CD4-positive, alpha-beta T cell treated with Interferon alpha-2 for 1 hour (primary cell): ENCODE data around the gene MAIP1.
"Not testable (repeated sequence)": the region's sequence is repeated elsewhere in the genome, so short reads cannot be mapped to it uniquely, and the experiment has no call there.

ENCODE experiments used
- DNase-seq, 2 donors: peaks; one replicate each; pipeline ENCODE4 v3.0.0-alpha.2; 2020 to 2022

The MAIP1 gene

GRCh38 chr2:199955339-199956061 is at the start of gene MAIP1, which contains the start of gene TYW5:
Gene MAIP1 (plus strand): TSS chr2:199955582. CDS start chr2:199955799, 217 bp downstream.
Gene TYW5 (minus strand): TSS chr2:199955491. CDS start chr2:199955470, 21 bp downstream.
- peak; percentile 69 to 81 for DNase-seq

- no peak for DNase-seq
These were observed 48.2 kb upstream of the MAIP1 start for GRCh38 chr2:199907008-199907714.

- no peak for DNase-seq
These were observed 44.9 kb upstream of the MAIP1 start for GRCh38 chr2:199910338-199911051.

- peak; percentile 92 to 94 for DNase-seq
These were observed 44.1 kb upstream of the MAIP1 start, which contains the start of gene C2orf69 for GRCh38 chr2:199911052-199911876. Gene C2orf69 (plus strand): TSS chr2:199911293. CDS start chr2:199911439, 146 bp downstream.

- no peak for DNase-seq
These were observed 43.6 kb upstream of the MAIP1 start for GRCh38 chr2:199911877-199912161.

- not testable (repeated sequence) for DNase-seq
These were observed 42.7 kb upstream of the MAIP1 start for GRCh38 chr2:199912553-199913114.

GRCh38 chr2:199914372-199914958 is 40.9 kb upstream of the MAIP1 start:
- no peak for DNase-seq

- DNase-seq, result no peak
These were observed 38.4 kb upstream of the MAIP1 start for GRCh38 chr2:199916980-199917379.

- no peak for DNase-seq
These were observed 32.5 kb upstream of the MAIP1 start for GRCh38 chr2:199922856-199923255.

- DNase-seq, result no peak
These were observed 31.5 kb upstream of the MAIP1 start for GRCh38 chr2:199923924-199924323.

GRCh38 chr2:199926806-199927205 is 28.6 kb upstream of the MAIP1 start:
- no peak for DNase-seq

GRCh38 chr2:199928226-199928625 is 27.2 kb upstream of the MAIP1 start:
- DNase-seq, result no peak

- DNase-seq, result no peak
These were observed 26.8 kb upstream of the MAIP1 start for GRCh38 chr2:199928626-199929025.

GRCh38 chr2:199929262-199929661 is 26.1 kb upstream of the MAIP1 start:
- no peak for DNase-seq

GRCh38 chr2:199932312-199932855 is 23.0 kb upstream of the MAIP1 start:
- no peak for DNase-seq

GRCh38 chr2:199933466-199933865 is 21.9 kb upstream of the MAIP1 start:
- no peak for DNase-seq

- DNase-seq, result no peak
These were observed 18.8 kb upstream of the MAIP1 start for GRCh38 chr2:199936554-199936953.

- DNase-seq, result peak in 1 of 2 donors; percentile 8
These were observed 15.0 kb upstream of the MAIP1 start for GRCh38 chr2:199940373-199940772.

- DNase-seq, result no peak
These were observed 12.0 kb upstream of the MAIP1 start for GRCh38 chr2:199943373-199943772.

GRCh38 chr2:199946196-199946595 is 9.2 kb upstream of the MAIP1 start:
- DNase-seq, result no peak

GRCh38 chr2:199946836-199947235 is 8.5 kb upstream of the MAIP1 start:
- no peak for DNase-seq

GRCh38 chr2:199950396-199950795 is 5.0 kb upstream of the MAIP1 start:
- no peak for DNase-seq
